Tongue (tissue), 2 donors: Measurements from ENCODE around the gene MYMX. TPM values are rescaled to one million over a fixed set of nuclear protein-coding genes. Genes with fewer than 3 reads are reported as not detected.
"Not testable (repeated sequence)": the region's sequence is repeated elsewhere in the genome, so short reads cannot be mapped to it uniquely, and the experiment has no call there.

Source experiments
- DNase-seq: peaks from one replicate; pipeline ENCODE4 v3.0.0-alpha.2; 2015
- total RNA-seq: library from RNA; depleted of rRNA; stranded (reverse); fragments of >200 nt; gene quantifications from one replicate; pipeline ENCODE4 v1.2.3, GENCODE V29; 2014

Gene MYMX
- 9.1 TPM for total RNA-seq

- DNase-seq, result peak; percentile 95
Observed at GRCh38 chr6:44216677-44217331, at the start of gene MYMX. Gene MYMX, plus strand, starts transcription at chr6:44216926. Its CDS starts 546 bp downstream, at chr6:44217472.

GRCh38 chr6:44167567-44167966 is 49.2 kb upstream of the MYMX start:
- no peak for DNase-seq

DNA sequence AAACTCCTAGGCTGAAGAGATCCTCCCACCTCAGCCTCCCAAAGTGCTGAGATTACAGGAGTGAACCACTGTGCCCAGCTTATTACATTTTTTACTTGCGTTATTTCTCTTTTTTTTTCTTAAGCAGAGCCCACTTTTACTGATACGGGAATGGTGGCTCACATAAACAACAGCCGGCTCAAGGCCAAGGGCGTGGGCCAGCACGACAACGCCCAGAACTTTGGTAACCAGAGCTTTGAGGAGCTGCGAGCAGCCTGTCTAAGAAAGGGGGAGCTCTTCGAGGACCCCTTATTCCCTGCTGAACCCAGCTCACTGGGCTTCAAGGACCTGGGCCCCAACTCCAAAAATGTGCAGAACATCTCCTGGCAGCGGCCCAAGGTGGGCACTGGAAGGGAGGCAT is 47.6 kb upstream of the MYMX start:
- peak; percentile 56 for DNase-seq

- no peak for DNase-seq
Observed at GRCh38 chr6:44169886-44170570, 46.7 kb upstream of the MYMX start.

- DNase-seq, result no peak
Observed at GRCh38 chr6:44171899-44172546, 44.7 kb upstream of the MYMX start.

DNA sequence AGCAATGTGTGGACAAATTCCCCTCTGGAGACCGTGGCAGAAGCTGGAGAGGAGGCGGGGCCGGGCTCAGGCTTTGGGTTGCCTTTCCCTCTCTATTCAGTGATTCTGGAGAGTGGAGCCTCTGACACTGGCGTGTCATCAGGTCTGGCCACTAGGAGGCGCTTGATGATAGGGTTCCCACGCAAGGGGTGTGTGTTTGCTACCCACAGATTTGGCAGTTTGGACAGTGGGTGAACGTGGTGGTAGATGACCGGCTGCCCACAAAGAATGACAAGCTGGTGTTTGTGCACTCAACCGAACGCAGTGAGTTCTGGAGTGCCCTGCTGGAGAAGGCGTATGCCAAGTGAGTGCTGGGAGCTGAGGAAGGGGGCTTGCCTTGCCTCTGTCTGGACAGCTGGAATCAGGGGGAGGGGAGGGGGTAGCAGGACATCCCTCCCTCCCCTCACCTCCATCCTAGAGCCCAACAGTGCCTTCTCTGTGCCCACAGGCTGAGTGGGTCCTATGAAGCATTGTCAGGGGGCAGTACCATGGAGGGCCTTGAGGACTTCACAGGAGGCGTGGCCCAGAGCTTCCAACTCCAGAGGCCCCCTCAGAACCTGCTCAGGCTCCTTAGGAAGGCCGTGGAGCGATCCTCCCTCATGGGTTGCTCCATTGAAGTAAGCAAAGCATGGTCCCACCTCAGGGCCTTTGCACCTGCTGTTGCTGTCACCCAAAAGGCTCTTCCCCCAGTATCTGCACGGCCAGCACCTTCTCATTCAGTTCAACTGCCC is 43.8 kb upstream of the MYMX start:
- peak; percentile 92 for DNase-seq

GRCh38 chr6:44176130-44176761 is 40.5 kb upstream of the MYMX start:
- no peak for DNase-seq

- DNase-seq, result no peak
Observed at GRCh38 chr6:44176762-44177509, 39.8 kb upstream of the MYMX start.

GRCh38 chr6:44177691-44178423 is 38.9 kb upstream of the MYMX start:
- no peak for DNase-seq

GRCh38 chr6:44178424-44179071 is 38.2 kb upstream of the MYMX start:
- DNase-seq, result no peak

DNA sequence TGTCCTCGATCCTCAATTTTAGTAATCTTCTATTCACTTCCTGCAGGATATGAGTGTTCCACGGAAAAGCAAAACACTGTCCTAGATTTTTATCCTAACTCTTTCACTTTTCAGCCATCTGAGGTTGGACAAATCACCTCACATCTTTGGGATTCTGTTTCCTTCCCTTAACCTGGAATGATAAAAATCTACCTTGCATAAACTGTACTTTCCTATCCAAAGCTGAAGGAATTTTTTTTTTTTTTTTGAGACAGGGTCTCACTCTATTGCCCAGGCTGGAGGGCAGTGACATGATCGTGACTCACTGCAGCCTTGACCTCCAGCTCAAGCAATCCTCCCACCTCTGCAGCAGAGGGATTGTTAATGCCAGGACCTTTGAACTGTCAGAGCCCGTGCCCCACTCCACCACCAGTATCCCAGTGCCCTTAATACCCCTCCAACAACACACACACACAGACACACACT is 37.6 kb upstream of the MYMX start:
- DNase-seq, result no peak

DNA sequence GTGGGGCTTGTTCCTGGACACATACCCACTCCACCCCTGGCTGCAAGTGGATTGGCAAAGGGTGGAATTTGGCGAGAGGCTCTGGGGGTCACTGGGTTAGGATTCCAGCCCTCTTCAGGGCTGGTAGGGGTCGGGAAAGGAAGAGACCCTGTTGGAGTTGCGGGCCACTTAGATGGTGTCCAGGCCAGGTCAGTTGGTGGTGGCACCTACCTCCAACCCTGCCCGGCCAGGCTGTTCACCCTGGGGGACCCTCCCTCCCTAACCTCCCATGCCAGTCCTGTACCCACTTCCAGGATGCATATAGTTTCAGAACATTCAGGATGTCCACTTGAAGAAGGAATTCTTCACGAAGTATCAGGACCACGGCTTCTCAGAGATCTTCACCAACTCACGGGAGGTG is 37.1 kb upstream of the MYMX start:
- no peak for DNase-seq

- no peak for DNase-seq
Observed at GRCh38 chr6:44180406-44180805, 36.3 kb upstream of the MYMX start.

DNA sequence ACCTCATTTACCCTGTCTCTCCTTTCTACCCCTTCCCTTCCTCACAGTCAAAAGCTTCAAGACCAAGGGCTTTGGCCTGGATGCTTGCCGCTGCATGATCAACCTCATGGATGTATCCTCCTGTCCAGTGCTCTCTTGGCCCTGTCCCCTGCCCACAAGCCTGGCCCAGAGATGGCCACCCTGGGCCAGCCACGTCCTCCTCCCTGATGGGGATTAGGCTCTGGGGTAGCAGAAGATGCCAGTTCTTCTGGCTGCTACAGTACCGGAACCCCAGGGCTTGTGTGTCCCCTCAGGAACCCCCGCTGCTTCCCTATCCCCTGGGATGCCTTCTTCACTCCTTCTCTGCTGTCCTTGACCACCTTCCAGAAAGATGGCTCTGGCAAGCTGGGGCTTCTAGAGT is 35.8 kb upstream of the MYMX start:
- no peak for DNase-seq

DNA sequence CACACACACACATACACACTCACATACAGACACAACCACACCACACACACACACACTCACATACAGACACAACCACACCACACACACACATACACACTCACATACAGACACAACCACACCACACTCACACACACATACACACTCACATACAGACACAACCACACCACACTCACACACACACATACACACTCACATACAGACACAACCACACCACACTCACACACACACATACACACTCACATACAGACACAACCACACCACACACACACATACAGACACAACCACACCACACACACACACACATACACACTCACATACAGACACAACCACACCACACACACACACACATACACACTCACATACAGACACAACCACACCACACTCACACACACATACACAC is 34.9 kb upstream of the MYMX start:
- DNase-seq, result not testable (repeated sequence)

DNA sequence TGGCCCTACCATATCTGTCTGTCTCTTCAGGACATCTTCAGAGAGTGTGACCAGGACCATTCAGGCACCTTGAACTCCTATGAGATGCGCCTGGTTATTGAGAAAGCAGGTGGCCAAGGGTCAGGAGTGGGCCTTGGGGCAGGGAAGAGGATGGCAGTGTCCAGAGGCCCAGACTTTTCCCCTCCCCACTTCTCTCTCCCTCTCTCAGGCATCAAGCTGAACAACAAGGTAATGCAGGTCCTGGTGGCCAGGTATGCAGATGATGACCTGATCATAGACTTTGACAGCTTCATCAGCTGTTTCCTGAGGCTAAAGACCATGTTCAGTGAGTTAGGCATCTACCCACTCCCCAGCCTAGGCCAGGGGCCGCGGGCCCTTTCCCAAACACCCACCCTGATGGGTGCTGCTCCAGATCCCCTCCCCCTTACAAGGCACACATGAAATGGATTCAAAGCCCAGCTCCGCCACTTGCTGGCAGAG is 33.8 kb upstream of the MYMX start:
- no peak for DNase-seq

GRCh38 chr6:44183783-44184182 is 32.9 kb upstream of the MYMX start:
- DNase-seq, result no peak

DNA sequence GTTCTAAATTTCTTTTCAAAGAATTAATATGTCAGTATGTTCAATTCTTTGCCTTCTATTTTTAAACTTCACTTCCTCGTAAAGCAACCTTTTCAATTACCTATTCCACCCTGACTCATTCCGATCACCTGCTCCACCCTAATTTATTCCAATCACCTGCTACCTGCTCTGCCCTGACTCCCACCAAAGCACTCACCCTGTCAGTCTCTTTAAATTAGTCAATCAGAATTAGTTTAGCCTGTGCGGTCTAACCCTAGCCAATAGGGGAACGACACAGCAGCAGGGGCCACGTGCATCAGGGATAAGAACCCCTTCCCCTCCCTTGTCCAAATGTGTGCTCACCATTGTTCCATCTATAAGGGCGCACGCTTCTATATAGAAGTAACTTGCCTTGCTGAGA is 31.4 kb upstream of the MYMX start:
- not testable (repeated sequence) for DNase-seq

DNA sequence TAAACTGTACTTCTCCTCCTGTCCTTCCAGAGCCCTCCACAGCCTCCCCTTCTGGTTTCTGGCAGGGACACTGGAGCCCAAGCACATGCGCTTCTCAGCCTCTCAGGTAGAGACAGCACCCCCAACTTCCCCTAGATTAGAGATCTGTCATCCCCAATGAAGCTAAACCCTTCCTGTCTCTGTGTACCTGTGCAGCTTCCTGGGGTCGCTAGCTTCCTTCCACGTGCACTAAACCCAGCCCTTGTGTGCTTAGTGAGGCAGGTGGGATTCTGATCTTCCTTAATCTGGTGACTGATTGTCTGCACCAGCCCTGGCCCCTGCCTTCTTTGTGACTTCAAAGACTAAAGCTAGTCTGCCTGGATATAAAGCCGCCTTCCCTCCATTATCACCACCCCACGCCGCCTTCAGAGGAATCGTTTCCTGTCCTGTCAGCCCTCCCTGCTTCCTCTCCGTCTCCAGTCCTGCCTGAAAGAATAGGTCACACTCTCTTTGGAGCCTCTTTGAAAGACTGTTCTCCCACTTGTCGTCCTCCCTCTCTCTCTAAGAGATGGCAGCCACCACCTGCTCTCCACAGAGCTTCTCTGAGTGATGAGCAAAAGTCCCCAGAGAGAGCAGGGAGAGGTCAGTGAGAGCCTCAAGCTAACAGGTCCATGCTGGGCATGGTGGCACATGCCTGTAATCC is 30.6 kb upstream of the MYMX start:
- peak; percentile 60 for DNase-seq
